ENCODE data around the gene GSG1. TPM values are rescaled to one million over a fixed set of nuclear protein-coding genes. Genes with fewer than 3 reads are reported as not detected.

GSG1 gene
- total and polyA plus RNA-seq, 2 donors (not counting 3 experiments of a cell fraction or from before 2014, with no cell fraction given): not detected

GRCh38 chr12:13152281-13152680 lies 48.8 kb upstream of the GSG1 start:
- no peaks in the 10 kb centered on the region for H3K9me3 ChIP-seq (replicated peaks; ENCODE audit: control insufficient read depth, insufficient read depth, low read length)
- ChIA-PET POLR2A (no interaction called here), CTCF (interaction anchor here (1.2 kb wide), 1 partner anchor 10 kb away, joined by 4 read pairs; no protein-coding TSS in a partner anchor)
- no TSS peak for BruUV-seq (replicated peaks)
- H3K4me3 ChIP-seq (replicated peaks in 1 of 3; ENCODE audit: insufficient read depth in 1 of 3, low read depth in 1 of 3, low read length in 3 of 3): no peak overlapping the region
- no peaks in the 10 kb centered on the region for H3K27me3 ChIP-seq (ENCODE audit: control insufficient read depth in 2 of 2, insufficient read depth in 2 of 2, low read length in 2 of 2)
- no peak for FAIRE-seq
- no peak for DNase-seq (ENCODE audit: low read depth, low spot score)
- dilution Hi-C loops (cut with MboI; ENCODE audit: extremely low pct_ligation_motif_present, low sequenced_read_pairs): no loop called here
- no peak for TF ChIP-seq GATA2 (IDR thresholded peaks at IDR 0.05; ENCODE audit: insufficient read depth, insufficient read length, low read depth, low read length)
- TF ChIP-seq POLR2A (IDR thresholded peaks at IDR 0.05; ENCODE audit: low read depth, low read length): no peak
- no peak for TF ChIP-seq MAX (IDR thresholded peaks at IDR 0.05; ENCODE audit: insufficient read depth, insufficient read length)
- no peak for TF ChIP-seq EZH2 (IDR thresholded peaks at IDR 0.05; ENCODE audit: borderline replicate concordance, low read depth, low read length, severe bottlenecking)
- no peak overlapping the region for H3K9ac ChIP-seq (replicated peaks; ENCODE audit: extremely low read depth, insufficient read depth, low read length)
- H2AFZ ChIP-seq (ENCODE audit: low read depth, low read length): no peak overlapping the region
- intact Hi-C loops (cut with micrococcal nuclease): no loop called here
- H3K36me3 ChIP-seq (ENCODE audit: control insufficient read depth in 2 of 2, extremely low read depth in 1 of 2, insufficient read depth in 2 of 2, low read length in 2 of 2): no peaks in the 10 kb centered on the region
- no peaks in the 10 kb centered on the region for H3K79me2 ChIP-seq (ENCODE audit: control insufficient read depth, insufficient read depth, low read length)
- H3K9me1 ChIP-seq (replicated peaks; ENCODE audit: control insufficient read depth, extremely low read depth, insufficient read depth, low read length): no peaks in the 10 kb centered on the region
- H3K27ac ChIP-seq (ENCODE audit: insufficient read depth, low read depth, low read length): no peak overlapping the region
- H3K4me2 ChIP-seq (ENCODE audit: insufficient read depth, low read length): no peak overlapping the region
- H3K4me1 ChIP-seq (ENCODE audit: control insufficient read depth, extremely low read depth, insufficient read depth, low read length): no peaks in the 10 kb centered on the region
- no peaks in the 10 kb centered on the region for H4K20me1 ChIP-seq (replicated peaks; ENCODE audit: control insufficient read depth, extremely low read depth, insufficient read depth, low read length)

- no peak overlapping the region for H3K27ac ChIP-seq (ENCODE audit: insufficient read depth, low read depth, low read length)
- no peaks in the 10 kb centered on the region for H3K36me3 ChIP-seq (ENCODE audit: control insufficient read depth in 2 of 2, extremely low read depth in 1 of 2, insufficient read depth in 2 of 2, low read length in 2 of 2)
- no peaks in the 10 kb centered on the region for H3K9me3 ChIP-seq (replicated peaks; ENCODE audit: control insufficient read depth, insufficient read depth, low read length)
- intact Hi-C loops (cut with micrococcal nuclease) (no loop called here), dilution Hi-C loops (cut with MboI; ENCODE audit: extremely low pct_ligation_motif_present, low sequenced_read_pairs) (no loop called here)
- no peak overlapping the region for H3K4me2 ChIP-seq (ENCODE audit: insufficient read depth, low read length)
- H3K79me2 ChIP-seq (ENCODE audit: control insufficient read depth, insufficient read depth, low read length): no peaks in the 10 kb centered on the region
- H4K20me1 ChIP-seq (replicated peaks; ENCODE audit: control insufficient read depth, extremely low read depth, insufficient read depth, low read length): no peaks in the 10 kb centered on the region
- POLR2A ChIA-PET: interaction anchor here (0.6 kb wide), 1 partner anchor 38 kb away, joined by 3 read pairs; no protein-coding TSS in a partner anchor
- TF ChIP-seq JUN (IDR thresholded peaks at IDR 0.05; ENCODE audit: borderline replicate concordance, insufficient read depth, insufficient read length, low read depth): no peak
- no peak overlapping the region for H2AFZ ChIP-seq (ENCODE audit: low read depth, low read length)
- BruUV-seq (replicated peaks): no TSS peak
- CTCF ChIA-PET: no interaction called here
- no peaks in the 10 kb centered on the region for H3K27me3 ChIP-seq (ENCODE audit: control insufficient read depth in 2 of 2, insufficient read depth in 2 of 2, low read length in 2 of 2)
- H3K9ac ChIP-seq (replicated peaks; ENCODE audit: extremely low read depth, insufficient read depth, low read length): no peak overlapping the region
- no peak for DNase-seq (ENCODE audit: low read depth, low spot score)
- H3K9me1 ChIP-seq (replicated peaks; ENCODE audit: control insufficient read depth, extremely low read depth, insufficient read depth, low read length): no peaks in the 10 kb centered on the region
- no peak for FAIRE-seq
- H3K4me1 ChIP-seq (ENCODE audit: control insufficient read depth, extremely low read depth, insufficient read depth, low read length): peaks cover 6% of the 10 kb centered on the region
- no peak overlapping the region for H3K4me3 ChIP-seq (replicated peaks in 1 of 3; ENCODE audit: insufficient read depth in 1 of 3, low read depth in 1 of 3, low read length in 3 of 3)
Measured at GRCh38 chr12:13149411-13149810, 45.9 kb upstream of the GSG1 start.

All from endothelial cell of umbilical vein (primary cell).